K562 (cell line): ENCODE data around the gene TRMT1. TPM values are rescaled to one million over a fixed set of nuclear protein-coding genes. Genes with fewer than 3 reads are reported as not detected.
A peak's percentile ranks its signal among the peaks of the same experiment; 100 is the strongest.

Source experiments
- E2F6 ChIP-seq, 2 experiments: IDR thresholded peaks; 2 replicates each; pipeline ENCODE4 v1.6.1; 2011; ENCODE audit warnings: borderline replicate concordance in 1 of 2, control low read depth in 1 of 2, low read depth in 1 of 2, low read length in 1 of 2, mild to moderate bottlenecking in 1 of 2, mixed read lengths in 1 of 2, moderate library complexity in 1 of 2; ENCODE audit not compliant: insufficient read depth in 1 of 2, insufficient read length in 1 of 2, poor library complexity in 1 of 2, severe bottlenecking in 1 of 2; ENCODE audit errors: extremely low read depth in 1 of 2
- ETS1 ChIP-seq: conservative IDR thresholded peaks from 2 replicates; pipeline ENCODE4 v1.6.1; 2011; ENCODE audit warnings: low read depth, mild to moderate bottlenecking, low read length; ENCODE audit not compliant: control insufficient read depth
- HDAC6 ChIP-seq: IDR thresholded peaks from 2 replicates; pipeline ENCODE4 v1.6.1; 2012; ENCODE audit warnings: low read depth, mild to moderate bottlenecking, control low read depth, inconsistent platforms, low read length, moderate library complexity
- HLTF ChIP-seq: fragments of 450-650 bp; IDR thresholded peaks from 2 replicates; pipeline ENCODE4 v1.6.1; 2016
- HNRNPL ChIP-seq: fragments of 200-400 bp; formaldehyde crosslinking; IDR thresholded peaks from 2 replicates; pipeline ENCODE4 v1.6.1; 2017; ENCODE audit warnings: low read depth, mild to moderate bottlenecking, low read length
- MEF2A ChIP-seq: IDR thresholded peaks from 2 replicates; pipeline ENCODE4 v1.6.1; 2011; ENCODE audit warnings: low read depth, mild to moderate bottlenecking, low read length, moderate library complexity; ENCODE audit not compliant: control insufficient read depth
- NR3C1 ChIP-seq: sonication (generic); formaldehyde crosslinking; IDR thresholded peaks from 2 replicates; pipeline ENCODE4 v1.8.1; 2022; ENCODE audit warnings: missing genetic modification reagents
- POLR2G ChIP-seq: fragments of 200-400 bp; formaldehyde crosslinking; IDR thresholded peaks from 2 replicates; pipeline ENCODE4 v1.6.1; 2017; ENCODE audit warnings: low read depth, mild to moderate bottlenecking, antibody characterized with exemption, low read length, moderate library complexity
- SAFB ChIP-seq: fragments of 200-400 bp; formaldehyde crosslinking; IDR thresholded peaks from 2 replicates; pipeline ENCODE4 v1.6.1; 2017; ENCODE audit warnings: low read depth, low read length, borderline replicate concordance
- SLC30A9 ChIP-seq: fragments of 250-450 bp; sonication (Bioruptor Pico); IDR thresholded peaks from 2 replicates; pipeline ENCODE4 v1.8.0; 2022; ENCODE audit warnings: mild to moderate bottlenecking, moderate library complexity
- SNIP1 ChIP-seq: fragments of 450-650 bp; IDR thresholded peaks from 2 replicates; pipeline ENCODE4 v1.7.1; 2017; ENCODE audit warnings: low read depth, mild to moderate bottlenecking
- ZFX ChIP-seq: sonication (generic); formaldehyde crosslinking; IDR thresholded peaks from 2 replicates; pipeline ENCODE4 v1.8.0; 2022; ENCODE audit warnings: mild to moderate bottlenecking, missing genetic modification reagents, moderate library complexity
- ZNF232 ChIP-seq: sonication (generic); formaldehyde crosslinking; IDR thresholded peaks from 2 replicates; pipeline ENCODE4 v1.8.0; 2022; ENCODE audit warnings: mild to moderate bottlenecking, missing genetic modification reagents
- polyA plus RNA-seq, 8 experiments: library from polyadenylated mRNA; depleted of rRNA in 4 of 8; stranded (reverse) in 5 of 8; unstranded in 3 of 8; fragments of >200 nt; fragmentation: Nextera tagmentation in 2 of 8; fragmentation: Illumina TruSeq in 1 of 8; extraction: Ambion mirVana in 2 of 8; extraction: Trizol in 1 of 8; gene quantifications; 2 replicates each; pipeline versions ENCODE4 v1.2.1 to v1.2.3, GENCODE V29; 2011 to 2014; ENCODE audit warnings: inconsistent platforms in 1 of 8, missing spikeins in 1 of 8
- total RNA-seq, 7 experiments: library from RNA; depleted of rRNA in 6 of 7; stranded (reverse); fragments of >200 nt in 6 of 7; fragmentation: Illumina TruSeq in 2 of 7; extraction: Trizol in 2 of 7; gene quantifications; 2 replicates each; pipeline versions ENCODE4 v1.2.1 to v1.2.3, GENCODE V29; 2011 to 2021; ENCODE audit warnings: low replicate concordance in 1 of 7
- TF ChIP-seq, protein P1 (sequence below), 3 experiments: fragments of 200-800 bp in 1 of 3; fragments of 250-450 bp in 1 of 3; fragments of 450-650 bp in 1 of 3; sonication (Bioruptor Pico) in 1 of 3; sonication (Bioruptor generic) in 1 of 3; formaldehyde crosslinking in 1 of 3; IDR thresholded peaks; 2 replicates each; pipeline versions ENCODE4 v1.6.1 to v1.8.0; 2016 to 2022; ENCODE audit warnings: mild to moderate bottlenecking in 2 of 3, missing genetic modification characterization in 2 of 3, missing compliant biosample characterization in 1 of 3, moderate library complexity in 1 of 3
- TF ChIP-seq, protein P2 (sequence below): sonication (generic); formaldehyde crosslinking; IDR thresholded peaks from 2 replicates; pipeline ENCODE4 v1.8.0; 2022; ENCODE audit warnings: mild to moderate bottlenecking, missing genetic modification reagents

Gene TRMT1
- total and polyA plus RNA-seq, 9 of the 15 experiments (the other 6 are each of a cell fraction or from before 2014, with no cell fraction given): 5.8 to 158 (median 54.3) TPM

DNA sequence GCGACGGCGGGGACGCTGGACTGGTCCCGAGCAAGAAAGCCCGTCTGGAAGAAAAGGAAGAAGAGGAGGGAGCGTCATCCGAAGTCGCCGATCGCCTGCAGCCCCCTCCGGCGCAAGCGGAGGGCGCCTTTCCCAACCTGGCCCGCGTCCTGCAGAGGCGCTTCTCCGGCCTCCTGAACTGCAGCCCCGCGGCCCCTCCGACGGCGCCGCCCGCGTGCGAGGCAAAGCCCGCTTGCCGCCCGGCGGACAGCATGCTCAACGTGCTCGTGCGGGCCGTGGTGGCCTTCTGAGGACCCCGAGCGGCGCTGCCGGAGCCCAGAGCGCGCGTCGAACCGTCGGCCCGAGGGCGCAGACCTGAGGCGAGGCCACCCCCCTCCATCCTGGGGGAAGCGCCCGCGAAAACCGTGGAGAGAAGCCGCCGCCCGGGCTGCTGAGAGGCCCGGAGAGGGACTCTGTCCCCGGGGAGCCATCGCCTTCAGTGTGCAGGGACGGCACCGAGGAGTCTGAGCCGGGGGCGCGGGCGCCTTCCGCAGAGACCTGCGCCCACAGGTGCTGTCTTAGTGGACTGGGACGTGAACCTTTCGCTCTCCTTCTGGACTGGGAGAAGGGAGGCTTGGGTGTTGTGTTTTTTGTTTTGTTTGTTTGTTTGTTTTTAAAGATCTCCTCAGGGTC, 37.2 kb upstream of the TRMT1 start (continued):
- TF ChIP-seq MEF2A (peak; percentile 5; the same call in 1 of the 2 replicates), SNIP1 (peak; percentile 33; the same call in 1 of the 2 replicates), POLR2G (peak; percentile 73), HLTF (0 out of 2 replicates have a peak, but pooled peaks have one; percentile 26), NR3C1 (CRISPR knock-in tag) (no peak; the same call in 1 of the 2 replicates), ETS1 (0 out of 2 replicates have a peak, but pooled peaks have one; percentile 44), SAFB (peak; percentile 79), SLC30A9 (CRISPR knock-in tag) (no peak), ZNF232 (CRISPR knock-in tag) (0 out of 2 replicates have a peak, but pooled peaks have one; percentile 57), ZFX (CRISPR knock-in tag) (peak; percentile 74), HDAC6 (no peak), HNRNPL (peak; percentile 86), E2F6 (IDR thresholded peaks at IDR 0.05; ENCODE audit: borderline replicate concordance in 1 of 2, extremely low read depth in 1 of 2, insufficient read depth in 1 of 2, insufficient read length in 1 of 2, low read depth in 1 of 2, low read length in 1 of 2, poor library complexity in 1 of 2, severe bottlenecking in 1 of 2) (peak in 1 of 2 experiments; percentile 52)
- TF ChIP-seq, protein P1, sequence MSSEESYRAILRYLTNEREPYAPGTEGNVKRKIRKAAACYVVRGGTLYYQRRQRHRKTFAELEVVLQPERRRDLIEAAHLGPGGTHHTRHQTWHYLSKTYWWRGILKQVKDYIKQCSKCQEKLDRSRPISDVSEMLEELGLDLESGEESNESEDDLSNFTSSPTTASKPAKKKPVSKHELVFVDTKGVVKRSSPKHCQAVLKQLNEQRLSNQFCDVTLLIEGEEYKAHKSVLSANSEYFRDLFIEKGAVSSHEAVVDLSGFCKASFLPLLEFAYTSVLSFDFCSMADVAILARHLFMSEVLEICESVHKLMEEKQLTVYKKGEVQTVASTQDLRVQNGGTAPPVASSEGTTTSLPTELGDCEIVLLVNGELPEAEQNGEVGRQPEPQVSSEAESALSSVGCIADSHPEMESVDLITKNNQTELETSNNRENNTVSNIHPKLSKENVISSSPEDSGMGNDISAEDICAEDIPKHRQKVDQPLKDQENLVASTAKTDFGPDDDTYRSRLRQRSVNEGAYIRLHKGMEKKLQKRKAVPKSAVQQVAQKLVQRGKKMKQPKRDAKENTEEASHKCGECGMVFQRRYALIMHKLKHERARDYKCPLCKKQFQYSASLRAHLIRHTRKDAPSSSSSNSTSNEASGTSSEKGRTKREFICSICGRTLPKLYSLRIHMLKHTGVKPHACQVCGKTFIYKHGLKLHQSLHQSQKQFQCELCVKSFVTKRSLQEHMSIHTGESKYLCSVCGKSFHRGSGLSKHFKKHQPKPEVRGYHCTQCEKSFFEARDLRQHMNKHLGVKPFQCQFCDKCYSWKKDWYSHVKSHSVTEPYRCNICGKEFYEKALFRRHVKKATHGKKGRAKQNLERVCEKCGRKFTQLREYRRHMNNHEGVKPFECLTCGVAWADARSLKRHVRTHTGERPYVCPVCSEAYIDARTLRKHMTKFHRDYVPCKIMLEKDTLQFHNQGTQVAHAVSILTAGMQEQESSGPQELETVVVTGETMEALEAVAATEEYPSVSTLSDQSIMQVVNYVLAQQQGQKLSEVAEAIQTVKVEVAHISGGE (CRISPR knock-in tag; IDR thresholded peaks at IDR 0.05): peak in 1 of 3 experiments; percentile 45; a peak in 1 of 6 replicates
- TF ChIP-seq, protein P2, sequence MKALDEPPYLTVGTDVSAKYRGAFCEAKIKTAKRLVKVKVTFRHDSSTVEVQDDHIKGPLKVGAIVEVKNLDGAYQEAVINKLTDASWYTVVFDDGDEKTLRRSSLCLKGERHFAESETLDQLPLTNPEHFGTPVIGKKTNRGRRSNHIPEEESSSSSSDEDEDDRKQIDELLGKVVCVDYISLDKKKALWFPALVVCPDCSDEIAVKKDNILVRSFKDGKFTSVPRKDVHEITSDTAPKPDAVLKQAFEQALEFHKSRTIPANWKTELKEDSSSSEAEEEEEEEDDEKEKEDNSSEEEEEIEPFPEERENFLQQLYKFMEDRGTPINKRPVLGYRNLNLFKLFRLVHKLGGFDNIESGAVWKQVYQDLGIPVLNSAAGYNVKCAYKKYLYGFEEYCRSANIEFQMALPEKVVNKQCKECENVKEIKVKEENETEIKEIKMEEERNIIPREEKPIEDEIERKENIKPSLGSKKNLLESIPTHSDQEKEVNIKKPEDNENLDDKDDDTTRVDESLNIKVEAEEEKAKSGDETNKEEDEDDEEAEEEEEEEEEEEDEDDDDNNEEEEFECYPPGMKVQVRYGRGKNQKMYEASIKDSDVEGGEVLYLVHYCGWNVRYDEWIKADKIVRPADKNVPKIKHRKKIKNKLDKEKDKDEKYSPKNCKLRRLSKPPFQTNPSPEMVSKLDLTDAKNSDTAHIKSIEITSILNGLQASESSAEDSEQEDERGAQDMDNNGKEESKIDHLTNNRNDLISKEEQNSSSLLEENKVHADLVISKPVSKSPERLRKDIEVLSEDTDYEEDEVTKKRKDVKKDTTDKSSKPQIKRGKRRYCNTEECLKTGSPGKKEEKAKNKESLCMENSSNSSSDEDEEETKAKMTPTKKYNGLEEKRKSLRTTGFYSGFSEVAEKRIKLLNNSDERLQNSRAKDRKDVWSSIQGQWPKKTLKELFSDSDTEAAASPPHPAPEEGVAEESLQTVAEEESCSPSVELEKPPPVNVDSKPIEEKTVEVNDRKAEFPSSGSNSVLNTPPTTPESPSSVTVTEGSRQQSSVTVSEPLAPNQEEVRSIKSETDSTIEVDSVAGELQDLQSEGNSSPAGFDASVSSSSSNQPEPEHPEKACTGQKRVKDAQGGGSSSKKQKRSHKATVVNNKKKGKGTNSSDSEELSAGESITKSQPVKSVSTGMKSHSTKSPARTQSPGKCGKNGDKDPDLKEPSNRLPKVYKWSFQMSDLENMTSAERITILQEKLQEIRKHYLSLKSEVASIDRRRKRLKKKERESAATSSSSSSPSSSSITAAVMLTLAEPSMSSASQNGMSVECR: peak; percentile 64; the same call in 1 of the 2 replicates
